A549 (cell line): ENCODE data around the gene KHSRP.

Source experiments
- EP300 ChIP-seq, 2 experiments: fragments of >200 bp; sonication (Bioruptor Twin); formaldehyde crosslinking; IDR thresholded peaks; 2 replicates in 1 of 2; 3 replicates in 1 of 2; pipeline ENCODE4 v1.6.1; 2016 to 2017
- TF ChIP-seq, protein P1 (sequence below): fragments of >200 bp; sonication (Bioruptor Twin); formaldehyde crosslinking; IDR thresholded peaks from 3 replicates; pipeline ENCODE4 v1.5.1; 2016
- TF ChIP-seq, protein P2 (sequence below): fragments of 200-600 bp; sonication (generic); IDR thresholded peaks from 2 replicates; pipeline ENCODE4 v1.6.1; 2016; ENCODE audit warnings: antibody characterized with exemption, mild to moderate bottlenecking, moderate library complexity
- TF ChIP-seq, protein P3 (sequence below): fragments of 150-350 bp; IDR thresholded peaks from 2 replicates; pipeline ENCODE4 v1.6.1; 2014; ENCODE audit warnings: low read depth, mild to moderate bottlenecking, low read length

DNA sequence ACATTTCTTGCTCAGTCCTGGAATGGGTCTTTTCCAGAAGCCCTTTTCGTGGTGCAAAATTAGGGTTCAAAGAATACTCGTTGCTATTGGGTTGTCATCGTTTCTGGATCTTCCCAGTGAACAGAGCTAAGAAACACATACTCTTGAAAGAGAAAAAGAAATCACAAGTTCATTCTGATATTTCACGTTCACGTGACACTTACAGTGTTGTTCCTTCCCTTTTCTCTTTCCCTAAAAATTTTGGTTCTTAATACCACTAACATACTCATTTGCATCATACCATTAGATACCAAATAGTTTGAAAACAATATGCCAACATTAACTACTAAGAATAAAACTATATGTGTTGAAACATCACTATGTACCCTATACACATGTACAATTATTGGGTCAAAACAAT is 18.2 kb downstream of the KHSRP start:
- no peak for TF ChIP-seq EP300 (IDR thresholded peaks at IDR 0.05)
- TF ChIP-seq, protein P1, sequence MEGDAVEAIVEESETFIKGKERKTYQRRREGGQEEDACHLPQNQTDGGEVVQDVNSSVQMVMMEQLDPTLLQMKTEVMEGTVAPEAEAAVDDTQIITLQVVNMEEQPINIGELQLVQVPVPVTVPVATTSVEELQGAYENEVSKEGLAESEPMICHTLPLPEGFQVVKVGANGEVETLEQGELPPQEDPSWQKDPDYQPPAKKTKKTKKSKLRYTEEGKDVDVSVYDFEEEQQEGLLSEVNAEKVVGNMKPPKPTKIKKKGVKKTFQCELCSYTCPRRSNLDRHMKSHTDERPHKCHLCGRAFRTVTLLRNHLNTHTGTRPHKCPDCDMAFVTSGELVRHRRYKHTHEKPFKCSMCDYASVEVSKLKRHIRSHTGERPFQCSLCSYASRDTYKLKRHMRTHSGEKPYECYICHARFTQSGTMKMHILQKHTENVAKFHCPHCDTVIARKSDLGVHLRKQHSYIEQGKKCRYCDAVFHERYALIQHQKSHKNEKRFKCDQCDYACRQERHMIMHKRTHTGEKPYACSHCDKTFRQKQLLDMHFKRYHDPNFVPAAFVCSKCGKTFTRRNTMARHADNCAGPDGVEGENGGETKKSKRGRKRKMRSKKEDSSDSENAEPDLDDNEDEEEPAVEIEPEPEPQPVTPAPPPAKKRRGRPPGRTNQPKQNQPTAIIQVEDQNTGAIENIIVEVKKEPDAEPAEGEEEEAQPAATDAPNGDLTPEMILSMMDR: no peak
- TF ChIP-seq, protein P2, sequence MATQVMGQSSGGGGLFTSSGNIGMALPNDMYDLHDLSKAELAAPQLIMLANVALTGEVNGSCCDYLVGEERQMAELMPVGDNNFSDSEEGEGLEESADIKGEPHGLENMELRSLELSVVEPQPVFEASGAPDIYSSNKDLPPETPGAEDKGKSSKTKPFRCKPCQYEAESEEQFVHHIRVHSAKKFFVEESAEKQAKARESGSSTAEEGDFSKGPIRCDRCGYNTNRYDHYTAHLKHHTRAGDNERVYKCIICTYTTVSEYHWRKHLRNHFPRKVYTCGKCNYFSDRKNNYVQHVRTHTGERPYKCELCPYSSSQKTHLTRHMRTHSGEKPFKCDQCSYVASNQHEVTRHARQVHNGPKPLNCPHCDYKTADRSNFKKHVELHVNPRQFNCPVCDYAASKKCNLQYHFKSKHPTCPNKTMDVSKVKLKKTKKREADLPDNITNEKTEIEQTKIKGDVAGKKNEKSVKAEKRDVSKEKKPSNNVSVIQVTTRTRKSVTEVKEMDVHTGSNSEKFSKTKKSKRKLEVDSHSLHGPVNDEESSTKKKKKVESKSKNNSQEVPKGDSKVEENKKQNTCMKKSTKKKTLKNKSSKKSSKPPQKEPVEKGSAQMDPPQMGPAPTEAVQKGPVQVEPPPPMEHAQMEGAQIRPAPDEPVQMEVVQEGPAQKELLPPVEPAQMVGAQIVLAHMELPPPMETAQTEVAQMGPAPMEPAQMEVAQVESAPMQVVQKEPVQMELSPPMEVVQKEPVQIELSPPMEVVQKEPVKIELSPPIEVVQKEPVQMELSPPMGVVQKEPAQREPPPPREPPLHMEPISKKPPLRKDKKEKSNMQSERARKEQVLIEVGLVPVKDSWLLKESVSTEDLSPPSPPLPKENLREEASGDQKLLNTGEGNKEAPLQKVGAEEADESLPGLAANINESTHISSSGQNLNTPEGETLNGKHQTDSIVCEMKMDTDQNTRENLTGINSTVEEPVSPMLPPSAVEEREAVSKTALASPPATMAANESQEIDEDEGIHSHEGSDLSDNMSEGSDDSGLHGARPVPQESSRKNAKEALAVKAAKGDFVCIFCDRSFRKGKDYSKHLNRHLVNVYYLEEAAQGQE: no peak
- TF ChIP-seq, protein P3, sequence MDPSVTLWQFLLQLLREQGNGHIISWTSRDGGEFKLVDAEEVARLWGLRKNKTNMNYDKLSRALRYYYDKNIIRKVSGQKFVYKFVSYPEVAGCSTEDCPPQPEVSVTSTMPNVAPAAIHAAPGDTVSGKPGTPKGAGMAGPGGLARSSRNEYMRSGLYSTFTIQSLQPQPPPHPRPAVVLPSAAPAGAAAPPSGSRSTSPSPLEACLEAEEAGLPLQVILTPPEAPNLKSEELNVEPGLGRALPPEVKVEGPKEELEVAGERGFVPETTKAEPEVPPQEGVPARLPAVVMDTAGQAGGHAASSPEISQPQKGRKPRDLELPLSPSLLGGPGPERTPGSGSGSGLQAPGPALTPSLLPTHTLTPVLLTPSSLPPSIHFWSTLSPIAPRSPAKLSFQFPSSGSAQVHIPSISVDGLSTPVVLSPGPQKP: no peak
